HEK293T (cell line): ENCODE measurements around the gene BIRC3.

Experiments used
- FOXK2 ChIP-seq: fragments of 450-650 bp; IDR thresholded peaks from 2 replicates; pipeline ENCODE4 v1.6.1; 2016; ENCODE audit warnings: mild to moderate bottlenecking
- FOXM1 ChIP-seq: fragments of 450-650 bp; IDR thresholded peaks from 2 replicates; pipeline ENCODE4 v1.6.1; 2017; ENCODE audit warnings: mild to moderate bottlenecking, borderline replicate concordance
- HDGF ChIP-seq: fragments of 450-650 bp; IDR thresholded peaks from 2 replicates; pipeline ENCODE4 v1.6.1; 2017; ENCODE audit warnings: antibody characterized with exemption, borderline replicate concordance
- LEF1 ChIP-seq: fragments of 450-650 bp; IDR thresholded peaks from 2 replicates; pipeline ENCODE4 v1.6.1; 2017; ENCODE audit warnings: mild to moderate bottlenecking, borderline replicate concordance
- NFRKB ChIP-seq: fragments of 450-650 bp; IDR thresholded peaks from 2 replicates; pipeline ENCODE4 v1.6.1; 2016; ENCODE audit warnings: mild to moderate bottlenecking, moderate library complexity
- SP1 ChIP-seq: fragments of 450-650 bp; IDR thresholded peaks from 2 replicates; pipeline ENCODE4 v1.6.1; 2017
- SUZ12 ChIP-seq: fragments of 450-650 bp; IDR thresholded peaks from 2 replicates; pipeline ENCODE4 v1.6.1; 2016; ENCODE audit warnings: mild to moderate bottlenecking
- TARDBP ChIP-seq: fragments of 450-650 bp; IDR thresholded peaks from 2 replicates; pipeline ENCODE4 v1.6.1; 2016
- TF ChIP-seq, protein P1 (sequence below): fragments of 450-650 bp; IDR thresholded peaks from 2 replicates; pipeline ENCODE4 v1.6.1; 2016

DNA sequence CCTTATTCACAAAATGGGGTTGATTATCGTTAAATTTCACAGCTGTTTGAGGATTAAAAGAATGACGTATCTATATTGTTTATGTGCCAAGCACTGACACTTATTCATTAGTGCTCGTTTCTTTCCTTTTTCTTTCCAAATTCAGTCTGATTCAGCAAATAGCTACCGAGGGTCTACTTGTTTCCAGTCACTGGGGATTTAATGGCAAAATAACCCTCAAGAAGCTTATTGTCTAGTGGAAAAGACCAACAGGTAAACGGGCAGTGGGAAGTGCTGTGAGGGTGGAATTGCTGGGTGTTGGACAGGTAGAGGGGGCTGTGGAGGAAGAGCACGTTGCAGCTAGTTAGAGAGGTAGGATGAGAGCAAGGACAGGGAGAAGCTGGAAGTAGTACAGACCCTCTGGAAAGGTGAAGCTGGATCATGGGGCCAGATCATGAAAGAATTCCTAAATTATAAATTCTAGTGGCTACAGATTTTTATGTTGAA is 48.3 kb upstream of the BIRC3 start:
- TF ChIP-seq SUZ12 (no peak), FOXK2 (no peak), TARDBP (no peak), LEF1 (no peak), HDGF (no peak), FOXM1 (no peak), NFRKB (no peak), SP1 (no peak)
- TF ChIP-seq, protein P1, sequence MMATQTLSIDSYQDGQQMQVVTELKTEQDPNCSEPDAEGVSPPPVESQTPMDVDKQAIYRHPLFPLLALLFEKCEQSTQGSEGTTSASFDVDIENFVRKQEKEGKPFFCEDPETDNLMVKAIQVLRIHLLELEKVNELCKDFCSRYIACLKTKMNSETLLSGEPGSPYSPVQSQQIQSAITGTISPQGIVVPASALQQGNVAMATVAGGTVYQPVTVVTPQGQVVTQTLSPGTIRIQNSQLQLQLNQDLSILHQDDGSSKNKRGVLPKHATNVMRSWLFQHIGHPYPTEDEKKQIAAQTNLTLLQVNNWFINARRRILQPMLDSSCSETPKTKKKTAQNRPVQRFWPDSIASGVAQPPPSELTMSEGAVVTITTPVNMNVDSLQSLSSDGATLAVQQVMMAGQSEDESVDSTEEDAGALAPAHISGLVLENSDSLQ: no peak
